ENCODE measurements around the gene GPR146. TPM values are rescaled to one million over a fixed set of nuclear protein-coding genes. Genes with fewer than 3 reads are reported as not detected.

Gene GPR146
- total RNA-seq, 1 donor from 2014 or later, result 0.79 TPM

DNA sequence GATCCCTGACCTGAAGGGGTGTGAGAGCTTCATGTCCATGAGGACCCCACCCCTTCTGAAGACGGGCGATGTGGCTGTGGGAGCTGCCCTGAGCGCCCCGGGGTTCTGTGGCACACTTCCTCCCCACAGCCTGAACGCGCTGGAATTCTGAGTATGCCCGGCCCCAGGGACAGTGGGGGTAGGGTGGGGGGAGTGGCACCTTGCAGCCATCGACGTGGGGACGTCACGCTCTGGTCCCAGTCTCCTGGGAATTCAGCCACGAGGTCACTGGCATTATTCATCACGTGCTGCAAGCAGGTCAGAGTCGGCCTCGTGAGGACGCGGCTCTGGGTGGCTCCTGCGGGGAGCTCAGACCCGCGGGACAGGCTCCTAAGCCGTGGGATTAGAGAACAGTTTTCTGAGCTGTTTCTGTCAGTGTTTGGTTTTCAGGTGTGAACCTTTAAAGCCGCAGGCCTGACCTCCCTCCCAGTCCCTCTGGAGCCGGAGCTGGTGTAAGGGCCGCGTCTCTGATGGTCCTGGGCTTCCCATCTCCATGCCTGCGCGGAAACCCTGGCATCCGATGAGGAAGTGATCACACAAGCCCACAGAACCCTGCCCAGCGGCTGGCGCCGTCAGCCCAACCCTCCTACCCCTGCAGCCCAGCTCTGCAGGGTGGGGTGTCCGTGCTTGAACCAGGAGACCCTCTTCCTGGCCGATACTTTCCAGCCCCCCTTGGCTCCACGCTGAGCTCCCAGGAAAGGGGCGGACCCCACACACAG is 16.1 kb downstream of the GPR146 start:
- DNase-seq (ENCODE audit: low spot score), result peak; percentile 46
- Mint-ChIP-seq H3K4me3 (no peak overlapping the region), H3K36me3 (peaks cover 5% of the 10 kb centered on the region), H3K27me3 (ENCODE audit: insufficient read depth, low read depth) (peaks cover 7% of the 10 kb centered on the region), H3K27ac (no peak overlapping the region), H3K4me1 (peaks cover 23% of the 10 kb centered on the region), H3K9me3 (no peaks in the 10 kb centered on the region)
- TF ChIP-seq, protein P1, sequence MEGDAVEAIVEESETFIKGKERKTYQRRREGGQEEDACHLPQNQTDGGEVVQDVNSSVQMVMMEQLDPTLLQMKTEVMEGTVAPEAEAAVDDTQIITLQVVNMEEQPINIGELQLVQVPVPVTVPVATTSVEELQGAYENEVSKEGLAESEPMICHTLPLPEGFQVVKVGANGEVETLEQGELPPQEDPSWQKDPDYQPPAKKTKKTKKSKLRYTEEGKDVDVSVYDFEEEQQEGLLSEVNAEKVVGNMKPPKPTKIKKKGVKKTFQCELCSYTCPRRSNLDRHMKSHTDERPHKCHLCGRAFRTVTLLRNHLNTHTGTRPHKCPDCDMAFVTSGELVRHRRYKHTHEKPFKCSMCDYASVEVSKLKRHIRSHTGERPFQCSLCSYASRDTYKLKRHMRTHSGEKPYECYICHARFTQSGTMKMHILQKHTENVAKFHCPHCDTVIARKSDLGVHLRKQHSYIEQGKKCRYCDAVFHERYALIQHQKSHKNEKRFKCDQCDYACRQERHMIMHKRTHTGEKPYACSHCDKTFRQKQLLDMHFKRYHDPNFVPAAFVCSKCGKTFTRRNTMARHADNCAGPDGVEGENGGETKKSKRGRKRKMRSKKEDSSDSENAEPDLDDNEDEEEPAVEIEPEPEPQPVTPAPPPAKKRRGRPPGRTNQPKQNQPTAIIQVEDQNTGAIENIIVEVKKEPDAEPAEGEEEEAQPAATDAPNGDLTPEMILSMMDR (IDR thresholded peaks at IDR 0.05), result no peak
- TF ChIP-seq EZH2phosphoT487 (IDR thresholded peaks at IDR 0.05) (no peak), EZH2 (IDR thresholded peaks at IDR 0.05) (no peak)
- no peaks in the 10 kb centered on the region for H3K27me3 ChIP-seq
- H3K79me2 ChIP-seq (ENCODE audit: low read depth), result no peaks in the 10 kb centered on the region
- peak overlapping the region; percentile 38 for H3K4me3 ChIP-seq
- no peak overlapping the region for H2AFZ ChIP-seq (replicated peaks)
- H3K27ac ChIP-seq, result no peak overlapping the region
- H3F3A ChIP-seq (ENCODE audit: low read depth), result peaks cover 10% of the 10 kb centered on the region
- H3K9me3 ChIP-seq (ENCODE audit: low read depth), result no peaks in the 10 kb centered on the region
- peak overlapping the region; percentile 69 for H3K4me2 ChIP-seq
- no peak overlapping the region for H3K9ac ChIP-seq
- peaks cover 41% of the 10 kb centered on the region for H4K20me1 ChIP-seq (ENCODE audit: low read depth)
- no peaks in the 10 kb centered on the region for H3K36me3 ChIP-seq
- peaks cover 21% of the 10 kb centered on the region for H3K4me1 ChIP-seq

DNA sequence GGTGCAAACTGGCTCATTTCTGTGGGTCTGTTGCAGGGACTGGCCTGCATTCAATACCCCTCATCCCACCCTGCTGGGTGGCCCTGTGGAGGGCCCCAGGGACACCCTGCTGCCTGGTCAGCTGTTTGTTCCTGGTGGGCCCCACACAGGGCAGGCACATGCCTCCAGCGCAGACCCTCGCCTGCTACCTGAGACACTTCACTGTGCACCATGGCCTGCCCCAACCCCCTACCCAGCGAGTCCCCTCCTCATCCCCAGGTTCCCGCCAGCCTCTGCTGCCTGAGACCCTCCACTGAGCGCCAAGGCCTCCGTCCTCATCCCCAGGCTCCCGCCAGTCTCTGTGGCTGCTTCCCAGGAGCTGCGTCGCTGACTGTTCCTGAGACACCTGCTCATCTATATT is 16.8 kb downstream of the GPR146 start:
- Histone ChIP-seq H3K79me2 (ENCODE audit: low read depth) (no peaks in the 10 kb centered on the region), H3K27me3 (no peaks in the 10 kb centered on the region), H3K4me1 (peaks cover 23% of the 10 kb centered on the region), H3F3A (ENCODE audit: low read depth) (peaks cover 10% of the 10 kb centered on the region), H3K9me3 (ENCODE audit: low read depth) (no peaks in the 10 kb centered on the region), H2AFZ (replicated peaks) (no peak overlapping the region), H3K27ac (no peak overlapping the region), H3K9ac (no peak overlapping the region), H4K20me1 (ENCODE audit: low read depth) (peaks cover 47% of the 10 kb centered on the region), H3K4me3 (no peak overlapping the region), H3K36me3 (no peaks in the 10 kb centered on the region), H3K4me2 (no peak overlapping the region)
- Mint-ChIP-seq H3K4me3 (no peak overlapping the region), H3K27ac (peak overlapping the region; percentile 27), H3K36me3 (peaks cover 5% of the 10 kb centered on the region), H3K9me3 (no peaks in the 10 kb centered on the region), H3K27me3 (ENCODE audit: insufficient read depth, low read depth) (peaks cover 7% of the 10 kb centered on the region), H3K4me1 (peaks cover 25% of the 10 kb centered on the region)
- TF ChIP-seq EZH2 (IDR thresholded peaks at IDR 0.05) (no peak), EZH2phosphoT487 (IDR thresholded peaks at IDR 0.05) (no peak)
- TF ChIP-seq, protein P1 (IDR thresholded peaks at IDR 0.05), result no peak
- DNase-seq (ENCODE audit: low spot score), result no peak

DNA sequence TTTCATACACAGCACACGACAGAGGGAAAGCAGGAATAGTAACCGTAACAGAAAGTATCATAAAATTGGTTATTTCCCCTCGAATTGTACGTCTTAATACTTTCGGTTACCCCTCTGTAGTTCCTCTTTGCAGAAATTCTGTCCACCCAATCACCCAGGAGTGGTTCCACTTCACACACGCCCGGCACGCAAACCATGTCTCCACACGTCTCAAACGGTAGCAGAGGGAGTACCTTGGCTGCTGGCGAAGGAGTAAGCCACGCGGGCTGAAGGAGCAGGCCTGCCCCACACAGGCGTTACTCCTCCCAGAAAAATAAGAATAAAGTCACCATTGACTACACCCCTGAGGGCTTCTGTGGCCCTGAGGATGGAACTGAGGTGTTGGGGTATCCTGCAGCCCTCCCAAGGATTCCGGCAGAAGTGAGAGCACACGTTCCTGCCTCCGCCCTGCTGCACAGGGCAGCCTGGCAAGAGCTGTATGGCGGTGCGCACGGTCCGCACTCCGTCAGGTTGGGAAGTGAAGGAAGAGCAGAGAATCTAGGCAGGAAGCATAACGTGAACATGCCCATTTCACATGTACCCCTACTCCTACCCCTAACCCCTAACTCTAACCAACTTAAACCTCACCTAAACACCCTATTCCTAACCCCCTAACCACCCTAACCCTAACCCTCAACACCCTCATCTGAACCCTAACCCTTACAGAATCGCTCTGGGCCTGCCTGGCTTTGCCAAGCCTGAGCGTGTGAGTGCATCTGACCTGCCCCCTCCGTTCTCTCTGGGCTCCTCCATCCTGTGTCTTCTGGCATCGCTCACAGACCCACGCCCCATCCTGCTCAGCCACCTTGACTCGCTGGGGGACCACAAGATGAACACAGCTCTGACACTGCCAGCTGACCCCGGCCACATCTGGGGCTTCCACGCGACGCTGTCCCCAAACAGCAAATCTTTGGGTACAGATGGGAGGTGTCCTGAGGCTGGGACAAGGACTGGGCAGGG is 18.2 kb downstream of the GPR146 start:
- no peak overlapping the region for H3K9ac ChIP-seq

More for the DNA sequence above, 18.2 kb downstream of the GPR146 start:
- H3K27ac Mint-ChIP-seq, result no peak overlapping the region
- H2AFZ ChIP-seq (replicated peaks), result no peak overlapping the region
- peaks cover 5% of the 10 kb centered on the region for H3K36me3 Mint-ChIP-seq
- no peaks in the 10 kb centered on the region for H3K79me2 ChIP-seq (ENCODE audit: low read depth)
- H4K20me1 ChIP-seq (ENCODE audit: low read depth), result peaks cover 47% of the 10 kb centered on the region
- H3F3A ChIP-seq (ENCODE audit: low read depth), result peaks cover 10% of the 10 kb centered on the region
- H3K36me3 ChIP-seq, result no peaks in the 10 kb centered on the region
- H3K27ac ChIP-seq, result no peak overlapping the region
- DNase-seq (ENCODE audit: low spot score), result no peak
- H3K27me3 Mint-ChIP-seq (ENCODE audit: insufficient read depth, low read depth), result peaks cover 7% of the 10 kb centered on the region
- no peak overlapping the region for H3K4me3 Mint-ChIP-seq
- no peaks in the 10 kb centered on the region for H3K9me3 ChIP-seq (ENCODE audit: low read depth)
- TF ChIP-seq EZH2 (IDR thresholded peaks at IDR 0.05) (no peak), EZH2phosphoT487 (IDR thresholded peaks at IDR 0.05) (no peak)
- TF ChIP-seq, protein P1 (IDR thresholded peaks at IDR 0.05), result no peak
- H3K4me2 ChIP-seq, result no peak overlapping the region
- H3K4me3 ChIP-seq, result no peak overlapping the region
- H3K9me3 Mint-ChIP-seq, result no peaks in the 10 kb centered on the region
- no peaks in the 10 kb centered on the region for H3K27me3 ChIP-seq
- peaks cover 23% of the 10 kb centered on the region for H3K4me1 ChIP-seq
- H3K4me1 Mint-ChIP-seq, result peaks cover 25% of the 10 kb centered on the region

Measured in neural progenitor cell (in vitro differentiated cells).